NCI-H345 treated with DMSO at 0.1 percent for 48 hours (cell line): Measurements from ENCODE around the gene SSR3.
A peak's percentile ranks its signal among the peaks of the same experiment; 100 is the strongest.

ENCODE experiments used
- DNase-seq: peaks from one replicate; lab custom pipeline; 2025; ENCODE audit not compliant: unreplicated experiment; lab: John Stamatoyannopoulos, UW

SSR3 gene

GRCh38 chr3:156539802-156540201 is 15.1 kb downstream of the SSR3 start:
- no peak for DNase-seq

- no peak for DNase-seq
Observed at GRCh38 chr3:156539051-156539450, 15.9 kb downstream of the SSR3 start.

- no peak for DNase-seq
Observed at GRCh38 chr3:156536524-156537316, 18.2 kb downstream of the SSR3 start.

GRCh38 chr3:156535798-156536197 is 19.1 kb downstream of the SSR3 start:
- DNase-seq: no peak

- DNase-seq: no peak
Observed at GRCh38 chr3:156535162-156535627, 19.7 kb downstream of the SSR3 start.

GRCh38 chr3:156533205-156533604 is 21.7 kb downstream of the SSR3 start:
- no peak for DNase-seq

- DNase-seq: no peak
Observed at GRCh38 chr3:156532730-156533129, 22.2 kb downstream of the SSR3 start.

- no peak for DNase-seq
Observed at GRCh38 chr3:156530980-156531379, 23.9 kb downstream of the SSR3 start.

GRCh38 chr3:156527060-156527459 is 27.9 kb downstream of the SSR3 start:
- no peak for DNase-seq

GRCh38 chr3:156525808-156526207 is 29.1 kb downstream of the SSR3 start:
- DNase-seq: no peak

- DNase-seq: no peak
Observed at GRCh38 chr3:156522673-156523072, 32.2 kb downstream of the SSR3 start.

GRCh38 chr3:156519758-156520162 is 35.2 kb downstream of the SSR3 start:
- DNase-seq: no peak

- no peak for DNase-seq
Observed at GRCh38 chr3:156518726-156519125, 36.2 kb downstream of the SSR3 start.

- no peak for DNase-seq
Observed at GRCh38 chr3:156516961-156517360, 38.0 kb downstream of the SSR3 start.

- DNase-seq: no peak
Observed at GRCh38 chr3:156516284-156516683, 38.6 kb downstream of the SSR3 start.

GRCh38 chr3:156513619-156514018 is 41.3 kb downstream of the SSR3 start:
- no peak for DNase-seq

GRCh38 chr3:156511987-156512677 is 42.8 kb downstream of the SSR3 start:
- no peak for DNase-seq

- peak; percentile 10 for DNase-seq
Observed at GRCh38 chr3:156509189-156510174, 45.4 kb downstream of the SSR3 start.

GRCh38 chr3:156507285-156507684 is 47.6 kb downstream of the SSR3 start:
- no peak for DNase-seq

- no peak for DNase-seq
Observed at GRCh38 chr3:156498307-156498706, 56.6 kb downstream of the SSR3 start.

GRCh38 chr3:156497326-156497725 is 57.6 kb downstream of the SSR3 start:
- DNase-seq: no peak
